ENCODE measurements around the gene FAM83D. TPM values are rescaled to one million over a fixed set of nuclear protein-coding genes. Genes with fewer than 3 reads are reported as not detected.

Gene FAM83D
- total and polyA plus RNA-seq, 2 experiments from 2014 or later, result 33.3 to 91.3 TPM

GRCh38 chr20:38975539-38976120 is 49.4 kb downstream of the FAM83D start:
- ATAC-seq (no peak), DNase-seq (ENCODE audit: low spot score) (no peak)
- Histone ChIP-seq H3K4me2 (no peak overlapping the region), H4K20me1 (replicated peaks; ENCODE audit: insufficient read depth) (peaks cover 12% of the 10 kb centered on the region), H2AFZ (no peak overlapping the region), H3K36me3 (ENCODE audit: insufficient read depth) (peaks cover 23% of the 10 kb centered on the region; the same call in 1 of the 2 replicates), H3K27ac (ENCODE audit: low read depth) (no peak overlapping the region), H3K4me3 (no peak overlapping the region), H3K79me2 (replicated peaks; ENCODE audit: insufficient read depth) (peaks cover 45% of the 10 kb centered on the region), H3K27me3 (ENCODE audit: insufficient read depth) (no peaks in the 10 kb centered on the region), H3K9me2 (ENCODE audit: insufficient read depth) (no peaks in the 10 kb centered on the region), H3K4me1 (ENCODE audit: insufficient read depth) (no peaks in the 10 kb centered on the region), H3F3A (replicated peaks; ENCODE audit: low read depth) (no peaks in the 10 kb centered on the region)
- H3K4me1 Mint-ChIP-seq, result no peaks in the 10 kb centered on the region
- no peak overlapping the region for H3K4me3 Mint-ChIP-seq
- no peaks in the 10 kb centered on the region for H3K9me3 Mint-ChIP-seq
- no peaks in the 10 kb centered on the region for H3K27me3 Mint-ChIP-seq (ENCODE audit: insufficient read depth, low read depth, poor library complexity)
- no peak overlapping the region for H3K27ac Mint-ChIP-seq
- H3K36me3 Mint-ChIP-seq (ENCODE audit: low read depth), result peaks cover 15% of the 10 kb centered on the region
- TF ChIP-seq CTCF (conservative IDR thresholded peaks at IDR 0.05; ENCODE audit: low read depth in 2 of 2), result no peak
- TF ChIP-seq, protein P1, sequence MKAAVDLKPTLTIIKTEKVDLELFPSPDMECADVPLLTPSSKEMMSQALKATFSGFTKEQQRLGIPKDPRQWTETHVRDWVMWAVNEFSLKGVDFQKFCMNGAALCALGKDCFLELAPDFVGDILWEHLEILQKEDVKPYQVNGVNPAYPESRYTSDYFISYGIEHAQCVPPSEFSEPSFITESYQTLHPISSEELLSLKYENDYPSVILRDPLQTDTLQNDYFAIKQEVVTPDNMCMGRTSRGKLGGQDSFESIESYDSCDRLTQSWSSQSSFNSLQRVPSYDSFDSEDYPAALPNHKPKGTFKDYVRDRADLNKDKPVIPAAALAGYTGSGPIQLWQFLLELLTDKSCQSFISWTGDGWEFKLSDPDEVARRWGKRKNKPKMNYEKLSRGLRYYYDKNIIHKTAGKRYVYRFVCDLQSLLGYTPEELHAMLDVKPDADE (IDR thresholded peaks at IDR 0.05), result no peak
- no peak for TF ChIP-seq ZNF462 (CRISPR knock-in tag; IDR thresholded peaks at IDR 0.05)
- TF ChIP-seq, protein P2, sequence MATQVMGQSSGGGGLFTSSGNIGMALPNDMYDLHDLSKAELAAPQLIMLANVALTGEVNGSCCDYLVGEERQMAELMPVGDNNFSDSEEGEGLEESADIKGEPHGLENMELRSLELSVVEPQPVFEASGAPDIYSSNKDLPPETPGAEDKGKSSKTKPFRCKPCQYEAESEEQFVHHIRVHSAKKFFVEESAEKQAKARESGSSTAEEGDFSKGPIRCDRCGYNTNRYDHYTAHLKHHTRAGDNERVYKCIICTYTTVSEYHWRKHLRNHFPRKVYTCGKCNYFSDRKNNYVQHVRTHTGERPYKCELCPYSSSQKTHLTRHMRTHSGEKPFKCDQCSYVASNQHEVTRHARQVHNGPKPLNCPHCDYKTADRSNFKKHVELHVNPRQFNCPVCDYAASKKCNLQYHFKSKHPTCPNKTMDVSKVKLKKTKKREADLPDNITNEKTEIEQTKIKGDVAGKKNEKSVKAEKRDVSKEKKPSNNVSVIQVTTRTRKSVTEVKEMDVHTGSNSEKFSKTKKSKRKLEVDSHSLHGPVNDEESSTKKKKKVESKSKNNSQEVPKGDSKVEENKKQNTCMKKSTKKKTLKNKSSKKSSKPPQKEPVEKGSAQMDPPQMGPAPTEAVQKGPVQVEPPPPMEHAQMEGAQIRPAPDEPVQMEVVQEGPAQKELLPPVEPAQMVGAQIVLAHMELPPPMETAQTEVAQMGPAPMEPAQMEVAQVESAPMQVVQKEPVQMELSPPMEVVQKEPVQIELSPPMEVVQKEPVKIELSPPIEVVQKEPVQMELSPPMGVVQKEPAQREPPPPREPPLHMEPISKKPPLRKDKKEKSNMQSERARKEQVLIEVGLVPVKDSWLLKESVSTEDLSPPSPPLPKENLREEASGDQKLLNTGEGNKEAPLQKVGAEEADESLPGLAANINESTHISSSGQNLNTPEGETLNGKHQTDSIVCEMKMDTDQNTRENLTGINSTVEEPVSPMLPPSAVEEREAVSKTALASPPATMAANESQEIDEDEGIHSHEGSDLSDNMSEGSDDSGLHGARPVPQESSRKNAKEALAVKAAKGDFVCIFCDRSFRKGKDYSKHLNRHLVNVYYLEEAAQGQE (IDR thresholded peaks at IDR 0.05; ENCODE audit: unreplicated experiment), result no peak
- TF ChIP-seq STAT1 (IDR thresholded peaks at IDR 0.05; ENCODE audit: unreplicated experiment), result no peak
- TF ChIP-seq NANOG (IDR thresholded peaks at IDR 0.05; ENCODE audit: borderline replicate concordance), result no peak
- TF ChIP-seq POLR2AphosphoS5 (IDR thresholded peaks at IDR 0.05; ENCODE audit: low read depth), result no peak
- TF ChIP-seq EZH2 (IDR thresholded peaks at IDR 0.05; ENCODE audit: low read depth, unreplicated experiment), result no peak
- no peak for TF ChIP-seq JUNB (IDR thresholded peaks at IDR 0.05; ENCODE audit: unreplicated experiment)
- TF ChIP-seq CREB1 (CRISPR knock-in tag; IDR thresholded peaks at IDR 0.05; ENCODE audit: low read depth), result no peak

Data from GM23338 (cell line).